ENCODE data around the gene LRP1-AS. TPM values are rescaled to one million over a fixed set of nuclear protein-coding genes. Genes with fewer than 3 reads are reported as not detected.

The LRP1-AS gene
- total RNA-seq, 1 experiment from 2014 or later, result not detected

- Histone ChIP-seq H3K27me3 (ENCODE audit: low read length) (no peaks in the 10 kb centered on the region), H3K27ac (ENCODE audit: low read length) (no peak overlapping the region), H3K9ac (ENCODE audit: low read length) (no peak overlapping the region), H3K9me3 (ENCODE audit: low read length) (no peaks in the 10 kb centered on the region), H3K36me3 (ENCODE audit: insufficient read depth, low read length) (no peaks in the 10 kb centered on the region), H3K9me2 (replicated peaks; ENCODE audit: insufficient read depth, low read length) (no peaks in the 10 kb centered on the region), H3K4me3 (ENCODE audit: low read length) (no peak overlapping the region), H3K4me2 (ENCODE audit: low read depth, low read length, poor library complexity, severe bottlenecking) (no peak overlapping the region), H2AFZ (ENCODE audit: low read length) (no peak overlapping the region), H3K4me1 (ENCODE audit: low read length) (no peaks in the 10 kb centered on the region), H4K20me1 (ENCODE audit: insufficient read depth, low read depth, low read length) (no peaks in the 10 kb centered on the region), H3K79me2 (ENCODE audit: low read length) (no peaks in the 10 kb centered on the region)
- DNase-seq, result no peak
These were observed 44.0 kb upstream of the LRP1-AS start for GRCh38 chr12:57191410-57191809.

DNA sequence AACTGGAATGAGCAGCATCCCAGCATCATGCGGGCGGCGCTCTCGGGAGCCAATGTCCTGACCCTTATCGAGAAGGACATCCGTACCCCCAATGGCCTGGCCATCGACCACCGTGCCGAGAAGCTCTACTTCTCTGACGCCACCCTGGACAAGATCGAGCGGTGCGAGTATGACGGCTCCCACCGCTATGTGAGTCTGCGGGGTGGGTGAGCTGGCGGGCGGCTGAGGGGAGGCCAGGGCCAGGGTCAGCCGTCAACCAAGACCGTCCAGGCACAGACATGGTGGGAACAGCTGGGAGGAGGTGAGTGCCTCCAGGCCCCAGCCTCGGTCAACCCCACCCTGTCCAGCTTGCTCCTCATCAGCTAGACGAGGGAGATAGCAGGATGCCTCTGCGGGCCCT lies 43.4 kb upstream of the LRP1-AS start:
- no peaks in the 10 kb centered on the region for H3K9me2 ChIP-seq (replicated peaks; ENCODE audit: insufficient read depth, low read length)
- H3K27me3 ChIP-seq (ENCODE audit: low read length), result no peaks in the 10 kb centered on the region
- no peak overlapping the region for H3K27ac ChIP-seq (ENCODE audit: low read length)
- H4K20me1 ChIP-seq (ENCODE audit: insufficient read depth, low read depth, low read length), result no peaks in the 10 kb centered on the region
- no peaks in the 10 kb centered on the region for H3K79me2 ChIP-seq (ENCODE audit: low read length)
- H3K4me3 ChIP-seq (ENCODE audit: low read length), result no peak overlapping the region
- no peak overlapping the region for H3K9ac ChIP-seq (ENCODE audit: low read length)
- H3K9me3 ChIP-seq (ENCODE audit: low read length), result no peaks in the 10 kb centered on the region
- no peaks in the 10 kb centered on the region for H3K36me3 ChIP-seq (ENCODE audit: insufficient read depth, low read length)
- DNase-seq, result no peak
- no peak overlapping the region for H3K4me2 ChIP-seq (ENCODE audit: low read depth, low read length, poor library complexity, severe bottlenecking)
- no peak overlapping the region for H2AFZ ChIP-seq (ENCODE audit: low read length)
- no peaks in the 10 kb centered on the region for H3K4me1 ChIP-seq (ENCODE audit: low read length)

DNA sequence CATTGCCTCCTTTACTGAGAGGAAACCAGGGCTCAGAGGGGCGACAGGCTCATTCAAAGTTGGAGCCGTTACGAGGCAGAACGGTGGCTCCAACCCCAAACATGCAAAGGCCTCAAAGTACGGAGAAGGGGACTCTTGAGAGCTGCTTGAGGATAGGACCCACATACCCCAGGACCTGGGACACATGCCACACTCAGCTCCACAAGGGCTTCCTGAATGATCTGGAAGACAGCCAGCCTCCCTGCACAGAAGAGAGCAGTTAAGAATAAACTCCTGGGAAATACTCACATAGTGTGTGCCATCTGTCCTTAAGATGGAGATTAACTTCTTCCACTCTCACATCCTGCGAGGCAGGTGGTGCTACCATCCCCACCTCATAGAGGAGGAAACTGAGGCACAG lies 42.6 kb upstream of the LRP1-AS start:
- Histone ChIP-seq H3K9me3 (ENCODE audit: low read length) (no peaks in the 10 kb centered on the region), H3K9me2 (replicated peaks; ENCODE audit: insufficient read depth, low read length) (no peaks in the 10 kb centered on the region), H3K4me1 (ENCODE audit: low read length) (no peaks in the 10 kb centered on the region), H3K27me3 (ENCODE audit: low read length) (no peaks in the 10 kb centered on the region), H3K27ac (ENCODE audit: low read length) (no peak overlapping the region), H3K4me3 (ENCODE audit: low read length) (no peak overlapping the region), H3K36me3 (ENCODE audit: insufficient read depth, low read length) (no peaks in the 10 kb centered on the region), H3K9ac (ENCODE audit: low read length) (no peak overlapping the region), H2AFZ (ENCODE audit: low read length) (no peak overlapping the region), H4K20me1 (ENCODE audit: insufficient read depth, low read depth, low read length) (no peaks in the 10 kb centered on the region), H3K79me2 (ENCODE audit: low read length) (no peaks in the 10 kb centered on the region), H3K4me2 (ENCODE audit: low read depth, low read length, poor library complexity, severe bottlenecking) (no peak overlapping the region)
- no peak for DNase-seq

DNA sequence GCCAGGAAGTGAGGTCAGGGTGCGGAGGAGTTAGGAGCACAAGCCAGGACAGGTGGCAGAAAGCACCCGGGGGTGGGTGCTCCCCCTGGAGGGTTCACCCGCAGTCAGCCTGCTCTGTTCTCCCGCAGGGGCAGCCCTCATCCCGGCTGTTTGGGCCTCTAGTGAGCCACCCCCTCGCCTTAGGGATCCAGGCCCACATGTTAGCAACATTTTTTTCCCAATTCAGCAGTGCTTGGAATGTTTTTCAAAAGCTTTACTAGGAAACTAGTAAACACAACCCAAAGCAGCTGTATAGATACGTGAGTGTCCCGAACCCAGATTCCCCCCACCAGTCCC lies 40.6 kb upstream of the LRP1-AS start:
- DNase-seq, result no peak
- Histone ChIP-seq H3K27ac (ENCODE audit: low read length) (no peak overlapping the region), H3K9me2 (replicated peaks; ENCODE audit: insufficient read depth, low read length) (no peaks in the 10 kb centered on the region), H3K9ac (ENCODE audit: low read length) (no peak overlapping the region), H3K4me2 (ENCODE audit: low read depth, low read length, poor library complexity, severe bottlenecking) (no peak overlapping the region), H3K4me1 (ENCODE audit: low read length) (no peaks in the 10 kb centered on the region), H3K27me3 (ENCODE audit: low read length) (no peaks in the 10 kb centered on the region), H3K36me3 (ENCODE audit: insufficient read depth, low read length) (no peaks in the 10 kb centered on the region), H3K9me3 (ENCODE audit: low read length) (no peaks in the 10 kb centered on the region), H2AFZ (ENCODE audit: low read length) (no peak overlapping the region), H3K79me2 (ENCODE audit: low read length) (no peaks in the 10 kb centered on the region), H4K20me1 (ENCODE audit: insufficient read depth, low read depth, low read length) (no peaks in the 10 kb centered on the region), H3K4me3 (ENCODE audit: low read length) (no peak overlapping the region)

DNA sequence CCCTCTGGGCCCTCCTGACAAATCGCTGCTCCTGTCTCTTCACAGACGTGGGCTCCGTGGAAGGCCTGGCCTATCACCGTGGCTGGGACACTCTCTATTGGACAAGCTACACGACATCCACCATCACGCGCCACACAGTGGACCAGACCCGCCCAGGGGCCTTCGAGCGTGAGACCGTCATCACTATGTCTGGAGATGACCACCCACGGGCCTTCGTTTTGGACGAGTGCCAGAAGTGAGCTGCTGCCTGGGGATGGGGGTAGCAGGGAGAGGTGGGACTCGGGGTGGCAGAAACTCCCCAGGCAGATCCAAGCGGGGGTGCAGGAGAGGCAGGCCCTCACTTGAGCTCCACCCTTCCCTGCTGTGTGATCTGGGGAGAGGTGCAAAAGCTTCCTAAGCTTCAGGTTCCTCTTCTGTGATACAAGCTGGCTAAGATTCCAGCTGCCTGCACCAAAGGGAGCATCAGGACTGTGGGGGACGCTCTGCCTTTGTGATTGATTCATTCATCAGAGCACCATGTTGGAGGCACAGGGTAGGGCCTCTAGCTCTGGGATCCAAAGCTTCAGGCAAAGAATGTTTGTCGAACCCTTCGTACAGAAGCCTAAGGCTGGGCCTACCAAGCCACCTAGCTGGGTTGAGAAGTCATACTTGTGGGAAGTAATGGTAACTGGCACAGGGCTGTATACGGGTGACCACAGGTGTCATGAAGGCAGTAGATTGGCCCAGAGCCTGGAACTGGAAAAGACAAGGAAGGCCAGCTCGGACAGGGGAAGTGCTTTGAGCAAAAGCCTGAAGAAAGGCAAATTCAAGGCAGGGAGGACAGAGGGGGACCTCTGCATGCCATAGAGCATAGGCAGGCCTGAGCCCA lies 40.0 kb upstream of the LRP1-AS start:
- no peak for DNase-seq
- Histone ChIP-seq H3K9me3 (ENCODE audit: low read length) (no peaks in the 10 kb centered on the region), H4K20me1 (ENCODE audit: insufficient read depth, low read depth, low read length) (no peaks in the 10 kb centered on the region), H3K79me2 (ENCODE audit: low read length) (no peaks in the 10 kb centered on the region), H3K4me1 (ENCODE audit: low read length) (no peaks in the 10 kb centered on the region), H2AFZ (ENCODE audit: low read length) (no peak overlapping the region), H3K9me2 (replicated peaks; ENCODE audit: insufficient read depth, low read length) (no peaks in the 10 kb centered on the region), H3K4me3 (ENCODE audit: low read length) (no peak overlapping the region), H3K27me3 (ENCODE audit: low read length) (no peaks in the 10 kb centered on the region), H3K4me2 (ENCODE audit: low read depth, low read length, poor library complexity, severe bottlenecking) (no peak overlapping the region), H3K27ac (ENCODE audit: low read length) (no peak overlapping the region), H3K36me3 (ENCODE audit: insufficient read depth, low read length) (no peaks in the 10 kb centered on the region), H3K9ac (ENCODE audit: low read length) (no peak overlapping the region)

DNA sequence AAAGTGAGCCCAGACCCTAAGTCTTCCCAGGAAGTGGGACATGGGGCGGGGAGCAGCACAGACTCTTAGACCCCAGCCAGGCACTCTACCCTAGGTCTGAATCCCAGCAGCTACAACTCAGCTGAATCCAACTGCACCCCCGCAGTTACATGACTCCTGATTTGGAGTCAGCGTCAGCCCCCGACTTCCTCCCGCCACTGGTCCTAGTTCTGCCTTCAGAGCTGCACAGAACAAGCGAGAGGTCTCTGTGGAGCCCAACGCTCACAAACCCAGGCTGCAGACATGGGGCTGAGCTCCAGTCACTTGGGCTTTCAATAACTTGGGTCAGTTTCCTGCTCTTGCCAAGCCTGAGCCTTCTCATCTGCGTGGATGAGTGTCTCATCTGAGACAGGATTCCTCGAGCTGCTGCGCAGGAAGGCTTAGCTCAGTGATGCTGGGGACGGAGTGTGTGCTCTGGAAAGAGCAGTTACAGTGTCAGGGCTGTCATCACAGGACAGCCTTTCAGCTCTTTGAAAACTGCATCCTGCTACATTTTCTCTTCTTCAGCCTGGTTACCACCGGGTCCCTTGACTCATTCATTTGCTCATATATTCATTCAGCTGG lies 38.6 kb upstream of the LRP1-AS start:
- H3K9me3 ChIP-seq (ENCODE audit: low read length), result no peaks in the 10 kb centered on the region
- H3K79me2 ChIP-seq (ENCODE audit: low read length), result no peaks in the 10 kb centered on the region
- no peak overlapping the region for H3K27ac ChIP-seq (ENCODE audit: low read length)
- H3K4me1 ChIP-seq (ENCODE audit: low read length), result no peaks in the 10 kb centered on the region
- H3K36me3 ChIP-seq (ENCODE audit: insufficient read depth, low read length), result no peaks in the 10 kb centered on the region
- H2AFZ ChIP-seq (ENCODE audit: low read length), result no peak overlapping the region
- no peaks in the 10 kb centered on the region for H4K20me1 ChIP-seq (ENCODE audit: insufficient read depth, low read depth, low read length)
- no peak overlapping the region for H3K4me3 ChIP-seq (ENCODE audit: low read length)
- DNase-seq, result no peak
- H3K4me2 ChIP-seq (ENCODE audit: low read depth, low read length, poor library complexity, severe bottlenecking), result no peak overlapping the region
- no peaks in the 10 kb centered on the region for H3K9me2 ChIP-seq (replicated peaks; ENCODE audit: insufficient read depth, low read length)
- H3K27me3 ChIP-seq (ENCODE audit: low read length), result no peaks in the 10 kb centered on the region
- no peak overlapping the region for H3K9ac ChIP-seq (ENCODE audit: low read length)

DNA sequence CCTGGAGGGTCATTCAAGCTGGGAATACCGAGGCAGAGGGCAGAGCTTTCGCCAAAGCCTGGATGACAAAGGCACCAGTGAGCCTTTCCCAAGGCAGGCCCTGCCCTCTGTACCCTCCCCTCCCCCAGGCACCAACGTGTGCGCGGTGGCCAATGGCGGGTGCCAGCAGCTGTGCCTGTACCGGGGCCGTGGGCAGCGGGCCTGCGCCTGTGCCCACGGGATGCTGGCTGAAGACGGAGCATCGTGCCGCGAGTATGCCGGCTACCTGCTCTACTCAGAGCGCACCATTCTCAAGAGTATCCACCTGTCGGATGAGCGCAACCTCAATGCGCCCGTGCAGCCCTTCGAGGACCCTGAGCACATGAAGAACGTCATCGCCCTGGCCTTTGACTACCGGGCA lies 38.0 kb upstream of the LRP1-AS start:
- H3K9me2 ChIP-seq (replicated peaks; ENCODE audit: insufficient read depth, low read length), result no peaks in the 10 kb centered on the region
- no peak for DNase-seq
- no peak overlapping the region for H3K4me2 ChIP-seq (ENCODE audit: low read depth, low read length, poor library complexity, severe bottlenecking)
- no peaks in the 10 kb centered on the region for H3K36me3 ChIP-seq (ENCODE audit: insufficient read depth, low read length)
- H3K4me1 ChIP-seq (ENCODE audit: low read length), result no peaks in the 10 kb centered on the region
- no peaks in the 10 kb centered on the region for H3K27me3 ChIP-seq (ENCODE audit: low read length)
- H2AFZ ChIP-seq (ENCODE audit: low read length), result no peak overlapping the region
- H3K9me3 ChIP-seq (ENCODE audit: low read length), result no peaks in the 10 kb centered on the region
- no peak overlapping the region for H3K9ac ChIP-seq (ENCODE audit: low read length)
- no peaks in the 10 kb centered on the region for H4K20me1 ChIP-seq (ENCODE audit: insufficient read depth, low read depth, low read length)
- H3K79me2 ChIP-seq (ENCODE audit: low read length), result no peaks in the 10 kb centered on the region
- H3K27ac ChIP-seq (ENCODE audit: low read length), result no peak overlapping the region
- no peak overlapping the region for H3K4me3 ChIP-seq (ENCODE audit: low read length)

GRCh38 chr12:57183939-57184725 lies 36.7 kb upstream of the LRP1-AS start:
- Histone ChIP-seq H3K4me2 (ENCODE audit: low read depth, low read length, poor library complexity, severe bottlenecking) (no peak overlapping the region), H4K20me1 (ENCODE audit: insufficient read depth, low read depth, low read length) (no peaks in the 10 kb centered on the region), H3K9ac (ENCODE audit: low read length) (no peak overlapping the region), H3K9me2 (replicated peaks; ENCODE audit: insufficient read depth, low read length) (no peaks in the 10 kb centered on the region), H3K27me3 (ENCODE audit: low read length) (no peaks in the 10 kb centered on the region), H3K4me1 (ENCODE audit: low read length) (no peaks in the 10 kb centered on the region), H3K27ac (ENCODE audit: low read length) (no peak overlapping the region), H2AFZ (ENCODE audit: low read length) (no peak overlapping the region), H3K36me3 (ENCODE audit: insufficient read depth, low read length) (no peaks in the 10 kb centered on the region), H3K9me3 (ENCODE audit: low read length) (no peaks in the 10 kb centered on the region), H3K79me2 (ENCODE audit: low read length) (no peaks in the 10 kb centered on the region), H3K4me3 (ENCODE audit: low read length) (no peak overlapping the region)
- DNase-seq, result no peak
